HEK293 (cell line): ENCODE results near the gene CLCN1.
"Not testable (repeated sequence)": the region's sequence is repeated elsewhere in the genome, so short reads cannot be mapped to it uniquely, and the experiment has no call there.

Experiments used
- CTCF ChIA-PET: fragments of 350-600 bp; formaldehyde crosslinking; extraction: SDS; loops from one replicate; lab custom pipeline; 2021; ENCODE audit warnings: antibody characterized with exemption; lab: Yijun Ruan, JAX
- POLR2A ChIA-PET: fragments of 300-600 bp; formaldehyde crosslinking; extraction: SDS; loops from one replicate; lab custom pipeline; 2020; ENCODE audit warnings: antibody characterized with exemption, inconsistent platforms; lab: Yijun Ruan, JAX
- H3K27ac ChIP-seq: fragments of 200-500 bp; sonication (Bioruptor generic); 2 replicates; pipeline ENCODE4 v1.5.1; 2014; ENCODE audit warnings: low read depth, low read length, control low read depth, inconsistent platforms; ENCODE audit errors: extremely low read depth
- H3K36me3 ChIP-seq, 2 experiments: fragments of 200-500 bp in 1 of 2; sonication (Bioruptor generic) in 1 of 2; 1 replicate in 1 of 2; 2 replicates in 1 of 2; pipeline ENCODE4 v1.5.1; 2014 to 2017; ENCODE audit warnings: inconsistent platforms in 2 of 2, low read length in 2 of 2; ENCODE audit not compliant: control insufficient read depth in 2 of 2, insufficient read depth in 1 of 2
- H3K4me1 ChIP-seq: fragments of 200-500 bp; sonication (Bioruptor generic); 2 replicates; pipeline ENCODE4 v1.5.1; 2014; ENCODE audit warnings: mild to moderate bottlenecking, low read length, inconsistent platforms; ENCODE audit not compliant: control insufficient read depth, insufficient read depth
- H3K4me3 ChIP-seq: 2 replicates; pipeline ENCODE4 v1.5.1; 2011; ENCODE audit warnings: low read depth, mild to moderate bottlenecking, control low read depth, low read length, moderate library complexity
- H3K9me3 ChIP-seq: fragments of 200-500 bp; sonication (Bioruptor generic); 2 replicates; pipeline ENCODE4 v1.5.1; 2014; ENCODE audit warnings: low read depth, low read length, inconsistent platforms; ENCODE audit not compliant: control insufficient read depth, insufficient read depth
- EGR2 ChIP-seq: fragments of 450-650 bp; formaldehyde crosslinking; IDR thresholded peaks from 2 replicates; pipeline ENCODE4 v1.5.1; 2016; ENCODE audit warnings: low read depth, missing biosample characterization, missing genetic modification characterization
- INSM2 ChIP-seq: fragments of 450-650 bp; formaldehyde crosslinking; IDR thresholded peaks from 2 replicates; pipeline ENCODE4 v1.5.1; 2016; ENCODE audit warnings: missing biosample characterization, missing genetic modification characterization
- PRDM1 ChIP-seq: fragments of 450-650 bp; formaldehyde crosslinking; IDR thresholded peaks from 2 replicates; pipeline ENCODE4; 2016; ENCODE audit warnings: missing biosample characterization, missing genetic modification characterization
- PRDM4 ChIP-seq: fragments of 450-650 bp; formaldehyde crosslinking; IDR thresholded peaks from 2 replicates; pipeline ENCODE4 v1.5.1; 2017; ENCODE audit warnings: missing biosample characterization, missing genetic modification characterization
- PRDM6 ChIP-seq: fragments of 450-650 bp; formaldehyde crosslinking; IDR thresholded peaks from 2 replicates; pipeline ENCODE4 v1.5.1; 2017; ENCODE audit warnings: missing biosample characterization, missing genetic modification characterization
- SETDB1 ChIP-seq: IDR thresholded peaks from one replicate; pipeline ENCODE4 v1.6.1; 2017; ENCODE audit warnings: mild to moderate bottlenecking, low read length, moderate library complexity, mixed read lengths; ENCODE audit not compliant: insufficient read length
- ZBTB48 ChIP-seq: fragments of 450-650 bp; formaldehyde crosslinking; IDR thresholded peaks from 2 replicates; pipeline ENCODE4 v1.5.1; 2016; ENCODE audit warnings: missing biosample characterization, missing genetic modification characterization
- ZFHX2 ChIP-seq: fragments of 450-650 bp; formaldehyde crosslinking; conservative IDR thresholded peaks from 2 replicates; pipeline ENCODE4 v1.5.1; 2016; ENCODE audit warnings: missing biosample characterization, missing genetic modification characterization
- ZIC2 ChIP-seq: fragments of 450-650 bp; formaldehyde crosslinking; IDR thresholded peaks from 2 replicates; pipeline ENCODE4 v1.5.1; 2016; ENCODE audit warnings: missing biosample characterization, missing genetic modification characterization
- ZNF2 ChIP-seq: fragments of 450-650 bp; formaldehyde crosslinking; IDR thresholded peaks from 2 replicates; pipeline ENCODE4 v1.5.1; 2016; ENCODE audit warnings: missing biosample characterization, missing genetic modification characterization
- ZNF394 ChIP-seq: fragments of 450-650 bp; formaldehyde crosslinking; IDR thresholded peaks from 2 replicates; pipeline ENCODE4 v1.5.1; 2016; ENCODE audit warnings: missing biosample characterization, missing genetic modification characterization, mild to moderate bottlenecking, moderate library complexity, borderline replicate concordance
- ZNF426 ChIP-seq: fragments of 450-650 bp; formaldehyde crosslinking; IDR thresholded peaks from 2 replicates; pipeline ENCODE4 v1.5.1; 2017; ENCODE audit warnings: missing biosample characterization, missing genetic modification characterization, mild to moderate bottlenecking, inconsistent platforms, moderate library complexity
- ZNF544 ChIP-seq: fragments of 450-650 bp; formaldehyde crosslinking; IDR thresholded peaks from 2 replicates; pipeline ENCODE4 v1.5.0; 2017; ENCODE audit warnings: missing biosample characterization, missing genetic modification characterization
- ZNF558 ChIP-seq: fragments of 450-650 bp; formaldehyde crosslinking; IDR thresholded peaks from 2 replicates; pipeline ENCODE4 v1.5.1; 2016; ENCODE audit warnings: missing biosample characterization, missing genetic modification characterization
- ZNF561 ChIP-seq: fragments of 450-650 bp; IDR thresholded peaks from 2 replicates; pipeline ENCODE4 v1.5.1; 2018; ENCODE audit warnings: missing biosample characterization, missing genetic modification characterization, borderline replicate concordance
- ZNF600 ChIP-seq: fragments of 450-650 bp; formaldehyde crosslinking; IDR thresholded peaks from 2 replicates; pipeline ENCODE4 v1.5.1; 2016; ENCODE audit warnings: missing biosample characterization, missing genetic modification characterization
- ZNF776 ChIP-seq: fragments of 450-650 bp; formaldehyde crosslinking; IDR thresholded peaks from 2 replicates; pipeline ENCODE4 v1.5.0; 2017; ENCODE audit warnings: missing biosample characterization, missing genetic modification characterization, borderline replicate concordance

CLCN1 gene

GRCh38 chr7:143391462-143392404, 75.8 kb downstream of the CLCN1 start:
- H3K4me1 ChIP-seq, result no peaks in the 10 kb centered on the region
- no peak overlapping the region for H3K27ac ChIP-seq
- TF ChIP-seq ZNF2 (no peak), ZNF600 (peak; percentile 17; the same call in 1 of the 2 replicates)
- POLR2A ChIA-PET, result interaction anchor here (0.8 to 2.4 kb wide), 5 partner anchors 8 to 128 kb away, joined by 3 to 10 read pairs (median 6); no protein-coding TSS in a partner anchor
- H3K4me3 ChIP-seq, result no peak overlapping the region
- CTCF ChIA-PET, result interaction anchor here (0.5 to 2.2 kb wide), 3 partner anchors 12 to 87 kb away, joined by 3 to 6 read pairs (median 3); no protein-coding TSS in a partner anchor
- H3K36me3 ChIP-seq, result peaks cover 0 to 57% of the 10 kb centered on the region in 2 experiments; a peak in 1 of 3 replicates
- H3K9me3 ChIP-seq, result no peaks in the 10 kb centered on the region

GRCh38 chr7:143392427-143392826, 76.5 kb downstream of the CLCN1 start:
- peaks cover 0 to 51% of the 10 kb centered on the region in 2 experiments; a peak in 1 of 3 replicates for H3K36me3 ChIP-seq
- H3K4me3 ChIP-seq, H3K4me1 ChIP-seq, H3K9me3 ChIP-seq, H3K27ac ChIP-seq: not testable (repeated sequence)
- CTCF ChIA-PET, result interaction anchor here (0.5 to 2.2 kb wide), 4 partner anchors 9 to 88 kb away, joined by 3 to 7 read pairs (median 4); no protein-coding TSS in a partner anchor
- POLR2A ChIA-PET, result interaction anchor here (0.7 to 2.4 kb wide), 7 partner anchors 8 to 127 kb away, joined by 3 to 10 read pairs (median 6); no protein-coding TSS in a partner anchor

- H3K9me3 ChIP-seq, result no peaks in the 10 kb centered on the region
- POLR2A ChIA-PET, result interaction anchor here (0.7 to 2.4 kb wide), 6 partner anchors 8 to 127 kb away, joined by 3 to 10 read pairs (median 6); no protein-coding TSS in a partner anchor
- H3K4me1 ChIP-seq, result no peaks in the 10 kb centered on the region
- no peak for TF ChIP-seq ZNF394
- TF ChIP-seq ZNF600, result peak; percentile 74; the same call in 1 of the 2 replicates
- H3K27ac ChIP-seq, result no peak overlapping the region
- CTCF ChIA-PET, result interaction anchor here (1.6 to 2.2 kb wide), 3 partner anchors 9 to 23 kb away, joined by 3 to 7 read pairs (median 6); no protein-coding TSS in a partner anchor
- no peak overlapping the region for H3K4me3 ChIP-seq
- H3K36me3 ChIP-seq, result peaks cover 0 to 47% of the 10 kb centered on the region in 2 experiments; a peak in 1 of 3 replicates
These were observed 77.0 kb downstream of the CLCN1 start for GRCh38 chr7:143392875-143393266.

- POLR2A ChIA-PET, result interaction anchor here (1.5 to 2.4 kb wide), 4 partner anchors 9 to 126 kb away, joined by 3 to 10 read pairs (median 6); no protein-coding TSS in a partner anchor
- Histone ChIP-seq H3K9me3 (no peaks in the 10 kb centered on the region), H3K4me1 (no peaks in the 10 kb centered on the region), H3K4me3 (no peak overlapping the region), H3K27ac (no peak overlapping the region), H3K36me3 (peaks cover 0 to 41% of the 10 kb centered on the region in 2 experiments; a peak in 1 of 3 replicates)
- CTCF ChIA-PET, result interaction anchor here (0.6 to 2.2 kb wide), 4 partner anchors 10 to 69 kb away, joined by 3 to 7 read pairs (median 5); no protein-coding TSS in a partner anchor
- TF ChIP-seq ZNF426 (tag by site-specific recombination), result no peak
- TF ChIP-seq PRDM6, result no peak
- TF ChIP-seq PRDM1 (tag by site-specific recombination), result no peak
- no peak for TF ChIP-seq ZNF558 (tag by site-specific recombination)
- TF ChIP-seq ZNF600, result peak; percentile 48; the same call in 1 of the 2 replicates
- TF ChIP-seq ZNF561 (tag by site-specific recombination), result no peak
- TF ChIP-seq INSM2, result no peak
- peak; percentile 68 for TF ChIP-seq EGR2
- TF ChIP-seq ZNF544, result no peak
- TF ChIP-seq ZFHX2 (tag by site-specific recombination), result 0 out of 2 replicates have a peak, but pooled peaks have one; percentile 29
- no peak for TF ChIP-seq ZIC2 (tag by site-specific recombination)
- TF ChIP-seq SETDB1, result no peak
- no peak for TF ChIP-seq ZNF776 (tag by site-specific recombination)
- TF ChIP-seq PRDM4, result no peak
- TF ChIP-seq ZBTB48, result no peak
These were observed 77.5 kb downstream of the CLCN1 start for GRCh38 chr7:143393267-143394041.
